BJ (cell line): ENCODE results near the gene SLC41A1. TPM values are rescaled to one million over a fixed set of nuclear protein-coding genes. Genes with fewer than 3 reads are reported as not detected.

ENCODE experiments used
- CTCF ChIA-PET: fragments of 350-600 bp; formaldehyde crosslinking; extraction: SDS; loops from one replicate; lab custom pipeline; 2021; ENCODE audit warnings: antibody characterized with exemption, inconsistent platforms; lab: Yijun Ruan, JAX
- POLR2A ChIA-PET: fragments of 300-600 bp; sonication (Branson Sonifier 250); formaldehyde crosslinking; extraction: SDS; loops from one replicate; lab custom pipeline; 2021; ENCODE audit warnings: antibody characterized with exemption; lab: Charles Lee
- DNase-seq: peaks from one replicate; pipeline ENCODE4 v3.0.0-alpha.2; 2011; ENCODE audit warnings: low read depth
- H3K27me3 ChIP-seq: 2 replicates; pipeline ENCODE4 v1.6.0; 2011; ENCODE audit warnings: low read length; ENCODE audit not compliant: control insufficient read depth, insufficient read depth
- H3K36me3 ChIP-seq: 2 replicates; pipeline ENCODE4 v1.5.1; 2011; ENCODE audit warnings: low read length; ENCODE audit not compliant: control insufficient read depth, insufficient read depth
- H3K4me3 ChIP-seq: 2 replicates; pipeline ENCODE4 v1.5.1; 2011; ENCODE audit warnings: low read depth, mild to moderate bottlenecking, control low read depth, low read length
- CTCF ChIP-seq: IDR thresholded peaks from 2 replicates; pipeline ENCODE4 v1.5.1; 2011; ENCODE audit warnings: low read depth, mild to moderate bottlenecking, control low read depth, inconsistent platforms, low read length, moderate library complexity; ENCODE audit not compliant: insufficient read depth
- polyA plus RNA-seq: library from polyadenylated mRNA; depleted of rRNA; stranded (reverse); fragments of >200 nt; gene quantifications from 2 replicates; pipeline ENCODE4 v1.2.3, GENCODE V29; 2011

Gene SLC41A1
- polyA plus RNA-seq, 1 experiment, result 29.4 TPM

DNA sequence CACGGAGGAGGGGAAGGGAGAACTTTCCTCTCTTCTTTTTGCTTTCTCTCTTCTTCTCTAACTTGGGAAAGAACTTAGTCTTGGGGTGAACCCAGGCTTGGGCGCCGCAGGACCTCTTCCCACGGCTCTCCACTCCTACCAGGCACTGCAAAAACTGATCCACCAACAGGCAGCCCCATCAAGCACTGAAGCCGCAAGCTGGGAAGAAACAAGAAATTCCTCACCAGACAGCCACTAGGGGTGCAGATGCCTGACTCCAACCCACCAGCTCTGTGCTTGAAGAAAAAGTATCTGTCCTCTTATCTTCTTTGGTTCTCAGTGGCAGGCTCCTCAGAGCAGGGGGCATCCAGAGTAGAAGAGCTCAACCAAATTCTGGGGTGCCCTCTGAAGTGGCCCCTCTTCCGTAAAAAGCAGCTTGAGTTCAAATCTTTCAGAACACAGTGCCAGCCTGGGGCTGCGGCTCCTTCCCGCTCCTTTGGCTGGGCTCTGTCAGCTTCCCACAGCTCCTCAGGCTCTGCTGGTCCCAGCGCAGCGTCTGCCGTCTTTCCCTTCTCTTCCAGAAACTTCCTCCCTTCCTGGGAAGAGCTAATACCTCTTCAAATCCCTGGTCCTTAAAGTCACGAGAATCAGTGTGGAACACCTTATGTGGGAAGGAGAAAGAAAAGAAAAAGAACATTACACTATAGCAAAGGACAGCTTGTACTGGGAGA lies 2.4 kb downstream of the SLC41A1 start:
- peaks cover 7% of the 10 kb centered on the region; the same call in 1 of the 2 replicates for H3K36me3 ChIP-seq
- CTCF ChIA-PET, result interaction anchor here (0.6 to 3.6 kb wide), 7 partner anchors 14 to 173 kb away, joined by 3 to 15 read pairs (median 4); no protein-coding TSS in a partner anchor
- H3K27me3 ChIP-seq, result no peaks in the 10 kb centered on the region
- H3K4me3 ChIP-seq, result no peak overlapping the region
- no peak for TF ChIP-seq CTCF
- POLR2A ChIA-PET, result no interaction called here
- DNase-seq, result no peak

DNA sequence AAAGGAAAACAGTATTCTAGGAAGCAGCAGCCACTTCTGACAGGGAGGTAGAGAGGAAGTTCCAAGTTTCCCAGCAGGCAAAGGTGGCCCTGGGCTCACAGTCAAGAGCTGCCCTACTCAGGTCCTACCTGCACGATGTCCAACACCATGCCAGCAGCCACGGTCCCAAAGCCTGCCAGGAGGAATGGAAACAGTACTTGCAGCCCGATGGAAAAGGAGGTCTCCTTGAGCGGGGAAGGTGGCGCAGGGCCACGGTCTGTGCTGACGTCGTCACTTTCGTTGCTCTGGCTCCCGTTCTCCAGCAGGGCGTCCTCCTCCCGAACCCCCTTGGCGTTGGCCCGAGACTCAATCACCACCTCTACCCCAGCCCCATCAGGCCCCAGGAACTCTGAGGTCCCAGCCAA lies 3.1 kb downstream of the SLC41A1 start:
- DNase-seq, result no peak
- no peak for TF ChIP-seq CTCF
- POLR2A ChIA-PET, result no interaction called here
- CTCF ChIA-PET, result interaction anchor here (0.5 to 3.6 kb wide), 3 partner anchors 19 to 167 kb away, joined by 3 to 15 read pairs (median 13); no protein-coding TSS in a partner anchor
- Histone ChIP-seq H3K4me3 (no peak overlapping the region), H3K36me3 (peaks cover 7% of the 10 kb centered on the region; the same call in 1 of the 2 replicates), H3K27me3 (no peaks in the 10 kb centered on the region)

GRCh38 chr1:205809469-205809868 lies 3.5 kb downstream of the SLC41A1 start:
- POLR2A ChIA-PET, result no interaction called here
- H3K27me3 ChIP-seq, result no peaks in the 10 kb centered on the region
- no peak for DNase-seq
- no peak for TF ChIP-seq CTCF
- H3K4me3 ChIP-seq, result no peak overlapping the region
- H3K36me3 ChIP-seq, result peaks cover 7% of the 10 kb centered on the region; the same call in 1 of the 2 replicates
- CTCF ChIA-PET, result interaction anchor here (0.5 to 3.6 kb wide), 4 partner anchors 18 to 168 kb away, joined by 3 to 15 read pairs (median 8); no protein-coding TSS in a partner anchor

- H3K4me3 ChIP-seq, result no peak overlapping the region
- POLR2A ChIA-PET, result interaction anchor here (0.5 kb wide), 1 partner anchor 39 kb away, joined by 12 read pairs; no protein-coding TSS in a partner anchor
- CTCF ChIA-PET, result interaction anchor here (0.9 to 3.7 kb wide), 6 partner anchors 10 to 179 kb away, joined by 4 to 29 read pairs (median 6); no protein-coding TSS in a partner anchor
- H3K27me3 ChIP-seq, result no peaks in the 10 kb centered on the region
- DNase-seq, result no peak
- H3K36me3 ChIP-seq, result peaks cover 5% of the 10 kb centered on the region; the same call in 1 of the 2 replicates
- TF ChIP-seq CTCF, result no peak
These were observed 7.8 kb downstream of the SLC41A1 start for GRCh38 chr1:205805082-205805711.

DNA sequence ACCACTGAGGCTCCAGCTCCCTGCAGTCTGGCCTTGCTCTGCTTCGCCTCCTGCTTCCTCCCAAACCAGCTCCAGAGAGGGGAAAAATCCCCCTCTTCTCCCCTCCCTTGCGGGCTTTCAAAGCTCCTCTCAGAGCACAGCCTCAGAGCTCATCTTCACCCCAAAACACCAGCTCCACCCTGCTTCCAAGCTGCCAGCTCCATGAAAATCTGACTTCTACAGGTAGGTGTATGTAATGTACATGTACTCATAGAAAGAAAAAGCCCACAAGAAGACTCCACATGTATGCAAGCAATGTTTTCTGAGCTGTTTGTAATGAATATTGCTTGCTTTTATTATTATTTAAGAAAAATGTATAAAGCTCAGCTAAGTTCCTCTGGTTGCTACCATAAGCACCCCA lies 8.4 kb downstream of the SLC41A1 start:
- ChIA-PET POLR2A (no interaction called here), CTCF (interaction anchor here (1.5 to 3.7 kb wide), 4 partner anchors 10 to 173 kb away, joined by 4 to 29 read pairs (median 6); no protein-coding TSS in a partner anchor)
- Histone ChIP-seq H3K36me3 (peaks cover 9% of the 10 kb centered on the region), H3K4me3 (no peak overlapping the region), H3K27me3 (no peaks in the 10 kb centered on the region)
- DNase-seq, result no peak
- no peak for TF ChIP-seq CTCF
